Measurements from ENCODE around the gene MED7. TPM values are rescaled to one million over a fixed set of nuclear protein-coding genes. Genes with fewer than 3 reads are reported as not detected.

The MED7 gene
- total and polyA plus RNA-seq, 2 of the 13 experiments (the other 11 are each of a cell fraction or from before 2014, with no cell fraction given), result 9.2 to 9.4 TPM

DNA sequence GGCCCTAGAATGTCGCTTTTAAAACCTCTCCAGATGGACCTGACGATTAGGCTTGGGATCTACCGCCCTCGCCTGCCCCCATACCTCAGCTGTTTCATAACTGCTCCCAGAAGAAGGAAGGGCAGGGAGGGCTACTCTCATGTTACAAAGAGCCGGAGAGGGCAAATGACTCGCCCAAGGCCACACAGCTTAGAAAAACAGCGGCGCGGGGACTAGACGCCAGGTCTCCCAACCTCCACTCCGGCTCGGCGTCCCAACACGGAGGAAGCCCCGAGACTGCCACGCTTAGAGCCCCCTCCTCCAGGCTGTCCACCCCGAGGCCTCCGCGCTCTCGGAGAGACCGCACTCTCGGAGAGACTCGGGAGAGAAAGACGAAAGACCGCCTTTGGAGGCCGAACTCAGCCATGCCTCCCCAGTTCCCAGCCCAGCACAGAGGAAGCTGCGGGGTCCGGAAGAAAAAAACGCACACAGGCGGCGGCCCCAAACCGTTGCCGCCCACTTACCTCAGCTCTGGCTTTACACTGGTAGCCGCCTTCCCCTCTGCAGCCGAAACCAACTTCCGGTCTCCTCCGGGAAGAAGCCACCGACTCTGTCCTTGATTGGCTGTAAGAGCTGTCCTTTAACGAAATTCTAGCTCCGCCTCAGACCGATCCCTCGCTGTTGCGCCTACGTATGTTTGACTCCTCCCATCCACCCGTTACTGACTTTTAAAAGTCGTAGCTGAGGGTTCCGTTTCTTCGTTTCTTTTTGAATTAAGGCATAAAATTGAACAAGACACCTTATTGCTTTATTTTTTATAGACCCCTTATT is at the start of gene MED7 (continued):
- TF ChIP-seq FOSL2 (CRISPR knock-in tag; IDR thresholded peaks at IDR 0.05) (peak; percentile 35), RELA (CRISPR knock-in tag; IDR thresholded peaks at IDR 0.05) (0 out of 2 replicates have a peak, but pooled peaks have one; percentile 33), ZSCAN20 (CRISPR knock-in tag; IDR thresholded peaks at IDR 0.05; ENCODE audit: borderline replicate concordance) (no peak), ZNF296 (CRISPR knock-in tag; conservative IDR thresholded peaks at IDR 0.05) (no peak), PHF5A (CRISPR knock-in tag; IDR thresholded peaks at IDR 0.05; ENCODE audit: low read depth, unreplicated experiment) (no peak), TBX2 (CRISPR knock-in tag; IDR thresholded peaks at IDR 0.05; ENCODE audit: borderline replicate concordance) (no peak; the same call in 1 of the 2 replicates), SP1 (IDR thresholded peaks at IDR 0.05) (no peak), SP1 (CRISPR knock-in tag; IDR thresholded peaks at IDR 0.05) (peak; percentile 40; the same call in 1 of the 2 replicates), NFATC3 (CRISPR knock-in tag; IDR thresholded peaks at IDR 0.05) (no peak), ZNF274 (CRISPR knock-in tag; IDR thresholded peaks at IDR 0.05) (peak; percentile 69; the same call in 1 of the 2 replicates), SNAI1 (CRISPR knock-in tag; IDR thresholded peaks at IDR 0.05; ENCODE audit: borderline replicate concordance) (no peak), LCORL (IDR thresholded peaks at IDR 0.05) (no peak), LCORL (CRISPR knock-in tag; IDR thresholded peaks at IDR 0.05) (peak; percentile 33; the same call in 1 of the 2 replicates), RARA (CRISPR knock-in tag; IDR thresholded peaks at IDR 0.05) (no peak), DMAP1 (CRISPR knock-in tag; IDR thresholded peaks at IDR 0.05) (peak; percentile 76), SMAD3 (CRISPR knock-in tag; IDR thresholded peaks at IDR 0.05) (no peak)
- TF ChIP-seq, protein P1, sequence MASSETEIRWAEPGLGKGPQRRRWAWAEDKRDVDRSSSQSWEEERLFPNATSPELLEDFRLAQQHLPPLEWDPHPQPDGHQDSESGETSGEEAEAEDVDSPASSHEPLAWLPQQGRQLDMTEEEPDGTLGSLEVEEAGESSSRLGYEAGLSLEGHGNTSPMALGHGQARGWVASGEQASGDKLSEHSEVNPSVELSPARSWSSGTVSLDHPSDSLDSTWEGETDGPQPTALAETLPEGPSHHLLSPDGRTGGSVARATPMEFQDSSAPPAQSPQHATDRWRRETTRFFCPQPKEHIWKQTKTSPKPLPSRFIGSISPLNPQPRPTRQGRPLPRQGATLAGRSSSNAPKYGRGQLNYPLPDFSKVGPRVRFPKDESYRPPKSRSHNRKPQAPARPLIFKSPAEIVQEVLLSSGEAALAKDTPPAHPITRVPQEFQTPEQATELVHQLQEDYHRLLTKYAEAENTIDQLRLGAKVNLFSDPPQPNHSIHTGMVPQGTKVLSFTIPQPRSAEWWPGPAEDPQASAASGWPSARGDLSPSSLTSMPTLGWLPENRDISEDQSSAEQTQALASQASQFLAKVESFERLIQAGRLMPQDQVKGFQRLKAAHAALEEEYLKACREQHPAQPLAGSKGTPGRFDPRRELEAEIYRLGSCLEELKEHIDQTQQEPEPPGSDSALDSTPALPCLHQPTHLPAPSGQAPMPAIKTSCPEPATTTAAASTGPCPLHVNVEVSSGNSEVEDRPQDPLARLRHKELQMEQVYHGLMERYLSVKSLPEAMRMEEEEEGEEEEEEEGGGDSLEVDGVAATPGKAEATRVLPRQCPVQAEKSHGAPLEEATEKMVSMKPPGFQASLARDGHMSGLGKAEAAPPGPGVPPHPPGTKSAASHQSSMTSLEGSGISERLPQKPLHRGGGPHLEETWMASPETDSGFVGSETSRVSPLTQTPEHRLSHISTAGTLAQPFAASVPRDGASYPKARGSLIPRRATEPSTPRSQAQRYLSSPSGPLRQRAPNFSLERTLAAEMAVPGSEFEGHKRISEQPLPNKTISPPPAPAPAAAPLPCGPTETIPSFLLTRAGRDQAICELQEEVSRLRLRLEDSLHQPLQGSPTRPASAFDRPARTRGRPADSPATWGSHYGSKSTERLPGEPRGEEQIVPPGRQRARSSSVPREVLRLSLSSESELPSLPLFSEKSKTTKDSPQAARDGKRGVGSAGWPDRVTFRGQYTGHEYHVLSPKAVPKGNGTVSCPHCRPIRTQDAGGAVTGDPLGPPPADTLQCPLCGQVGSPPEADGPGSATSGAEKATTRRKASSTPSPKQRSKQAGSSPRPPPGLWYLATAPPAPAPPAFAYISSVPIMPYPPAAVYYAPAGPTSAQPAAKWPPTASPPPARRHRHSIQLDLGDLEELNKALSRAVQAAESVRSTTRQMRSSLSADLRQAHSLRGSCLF (CRISPR knock-in tag; IDR thresholded peaks at IDR 0.05; ENCODE audit: borderline replicate concordance), result no peak
- TF ChIP-seq, protein P2, sequence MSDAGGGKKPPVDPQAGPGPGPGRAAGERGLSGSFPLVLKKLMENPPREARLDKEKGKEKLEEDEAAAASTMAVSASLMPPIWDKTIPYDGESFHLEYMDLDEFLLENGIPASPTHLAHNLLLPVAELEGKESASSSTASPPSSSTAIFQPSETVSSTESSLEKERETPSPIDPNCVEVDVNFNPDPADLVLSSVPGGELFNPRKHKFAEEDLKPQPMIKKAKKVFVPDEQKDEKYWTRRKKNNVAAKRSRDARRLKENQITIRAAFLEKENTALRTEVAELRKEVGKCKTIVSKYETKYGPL (CRISPR knock-in tag; IDR thresholded peaks at IDR 0.05), result no peak
- TF ChIP-seq, protein P3, sequence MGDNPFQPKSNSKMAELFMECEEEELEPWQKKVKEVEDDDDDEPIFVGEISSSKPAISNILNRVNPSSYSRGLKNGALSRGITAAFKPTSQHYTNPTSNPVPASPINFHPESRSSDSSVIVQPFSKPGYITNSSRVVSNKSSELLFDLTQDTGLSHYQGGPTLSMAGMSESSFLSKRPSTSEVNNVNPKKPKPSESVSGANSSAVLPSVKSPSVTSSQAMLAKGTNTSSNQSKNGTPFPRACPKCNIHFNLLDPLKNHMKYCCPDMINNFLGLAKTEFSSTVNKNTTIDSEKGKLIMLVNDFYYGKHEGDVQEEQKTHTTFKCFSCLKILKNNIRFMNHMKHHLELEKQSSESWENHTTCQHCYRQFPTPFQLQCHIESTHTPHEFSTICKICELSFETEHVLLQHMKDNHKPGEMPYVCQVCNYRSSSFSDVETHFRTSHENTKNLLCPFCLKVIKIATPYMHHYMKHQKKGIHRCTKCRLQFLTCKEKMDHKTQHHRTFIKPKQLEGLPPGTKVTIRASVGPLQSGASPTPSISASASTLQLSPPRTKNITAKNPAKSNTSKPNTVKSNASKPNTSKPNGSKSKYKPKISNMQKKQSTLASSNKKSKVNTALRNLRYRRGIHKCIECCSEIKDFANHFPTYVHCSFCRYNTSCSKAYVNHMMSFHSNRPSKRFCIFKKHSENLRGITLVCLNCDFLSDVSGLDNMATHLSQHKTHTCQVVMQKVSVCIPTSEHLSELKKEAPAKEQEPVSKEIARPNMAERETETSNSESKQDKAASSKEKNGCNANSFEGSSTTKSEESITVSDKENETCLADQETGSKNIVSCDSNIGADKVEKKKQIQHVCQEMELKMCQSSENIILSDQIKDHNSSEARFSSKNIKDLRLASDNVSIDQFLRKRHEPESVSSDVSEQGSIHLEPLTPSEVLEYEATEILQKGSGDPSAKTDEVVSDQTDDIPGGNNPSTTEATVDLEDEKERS (CRISPR knock-in tag; IDR thresholded peaks at IDR 0.05), result peak; percentile 49; the same call in 1 of the 2 replicates
- TF ChIP-seq, protein P4, sequence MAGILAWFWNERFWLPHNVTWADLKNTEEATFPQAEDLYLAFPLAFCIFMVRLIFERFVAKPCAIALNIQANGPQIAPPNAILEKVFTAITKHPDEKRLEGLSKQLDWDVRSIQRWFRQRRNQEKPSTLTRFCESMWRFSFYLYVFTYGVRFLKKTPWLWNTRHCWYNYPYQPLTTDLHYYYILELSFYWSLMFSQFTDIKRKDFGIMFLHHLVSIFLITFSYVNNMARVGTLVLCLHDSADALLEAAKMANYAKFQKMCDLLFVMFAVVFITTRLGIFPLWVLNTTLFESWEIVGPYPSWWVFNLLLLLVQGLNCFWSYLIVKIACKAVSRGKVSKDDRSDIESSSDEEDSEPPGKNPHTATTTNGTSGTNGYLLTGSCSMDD (CRISPR knock-in tag; IDR thresholded peaks at IDR 0.05), result no peak
